NOMO-1 treated with DMSO at 0.1 percent for 48 hours (cell line): ENCODE data around the gene CA5A.
"Not testable (repeated sequence)": the region's sequence is repeated elsewhere in the genome, so short reads cannot be mapped to it uniquely, and the experiment has no call there.

ENCODE experiments used
- DNase-seq: peaks from one replicate; lab custom pipeline; 2025; ENCODE audit not compliant: unreplicated experiment; lab: John Stamatoyannopoulos, UW

Gene CA5A

GRCh38 chr16:87924811-87925670, 11.3 kb downstream of the CA5A start:
- no peak for DNase-seq

DNA sequence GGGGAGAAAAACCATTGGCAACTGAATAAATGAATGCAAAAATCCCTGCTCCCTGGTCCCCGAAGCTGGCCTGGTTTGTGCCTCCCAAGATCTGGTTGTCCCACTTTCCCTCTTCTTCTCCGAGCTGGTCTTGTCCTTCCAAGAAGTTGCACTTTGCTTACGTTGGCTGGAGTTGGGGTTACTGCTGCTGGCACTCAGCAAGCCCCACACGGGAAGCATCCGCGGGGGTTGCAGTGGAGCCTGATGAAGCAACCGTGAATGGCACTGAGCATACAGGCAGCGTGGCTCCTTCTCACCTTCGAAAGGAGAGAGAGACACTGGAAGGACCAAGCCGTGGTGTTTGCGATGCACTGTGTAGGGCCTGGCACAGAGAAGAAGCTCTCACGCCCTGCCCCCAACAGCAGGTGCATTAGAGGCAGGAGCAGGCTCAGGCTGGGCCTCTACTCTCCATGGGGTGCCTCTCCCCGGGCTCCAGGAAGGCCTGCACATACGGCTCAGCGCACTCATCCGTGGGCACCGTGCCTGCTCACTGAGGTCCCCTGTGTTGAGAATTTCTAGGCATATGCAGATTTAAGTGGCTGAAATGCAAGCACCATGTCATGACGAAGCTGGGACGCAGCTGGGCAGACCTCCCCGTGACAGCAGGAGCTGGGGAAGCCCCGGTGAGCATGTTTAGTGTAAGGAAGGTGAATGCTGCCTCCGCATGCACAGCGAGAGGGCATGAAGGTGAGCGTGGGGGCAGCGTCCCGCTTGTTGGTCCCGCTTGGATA, 12.1 kb downstream of the CA5A start:
- no peak for DNase-seq

- no peak for DNase-seq
Measured at GRCh38 chr16:87922250-87922871, 14.0 kb downstream of the CA5A start.

GRCh38 chr16:87921236-87921773, 15.0 kb downstream of the CA5A start:
- no peak for DNase-seq

- DNase-seq = no peak
Measured at GRCh38 chr16:87919681-87919994, 16.7 kb downstream of the CA5A start.

DNA sequence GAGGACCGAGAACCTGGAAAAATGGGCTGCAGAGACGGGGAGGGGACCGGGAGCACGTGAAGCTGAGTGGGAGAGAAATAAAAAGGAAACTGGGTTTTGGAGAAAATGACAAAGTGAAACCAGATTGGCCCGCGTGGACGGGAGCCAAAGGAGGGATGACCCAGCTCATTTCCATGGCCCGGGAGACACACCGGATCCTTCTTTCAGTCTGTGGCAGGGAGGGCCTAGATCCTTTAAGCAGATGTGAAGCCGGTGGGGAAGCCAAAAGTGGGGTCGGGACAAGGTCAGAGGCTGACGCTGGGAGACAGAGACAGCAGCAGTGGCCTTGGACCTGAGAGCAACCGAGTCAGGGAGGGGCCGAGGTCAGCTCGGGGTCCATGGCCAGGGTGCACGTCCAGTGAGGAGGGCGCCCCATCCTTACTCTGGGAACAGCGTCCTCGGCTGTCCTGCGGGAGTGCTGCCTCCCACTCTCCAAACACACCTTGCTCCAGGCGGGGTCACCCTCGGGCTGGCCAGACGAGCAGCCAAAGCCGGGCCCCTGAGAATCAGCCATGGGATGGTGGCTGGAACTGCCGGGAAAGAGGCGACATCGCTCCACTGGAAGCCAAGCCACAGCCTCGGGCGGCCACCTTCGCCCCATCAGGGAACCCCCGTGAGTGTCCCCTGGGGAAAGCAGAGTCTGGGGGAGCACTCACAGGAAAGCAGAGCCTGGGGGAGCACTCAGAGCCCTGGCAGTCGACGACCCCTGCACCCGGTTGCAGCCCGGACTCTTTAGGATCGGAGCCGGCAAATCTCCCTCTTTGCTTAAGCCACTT, 17.3 kb downstream of the CA5A start:
- no peak for DNase-seq

DNA sequence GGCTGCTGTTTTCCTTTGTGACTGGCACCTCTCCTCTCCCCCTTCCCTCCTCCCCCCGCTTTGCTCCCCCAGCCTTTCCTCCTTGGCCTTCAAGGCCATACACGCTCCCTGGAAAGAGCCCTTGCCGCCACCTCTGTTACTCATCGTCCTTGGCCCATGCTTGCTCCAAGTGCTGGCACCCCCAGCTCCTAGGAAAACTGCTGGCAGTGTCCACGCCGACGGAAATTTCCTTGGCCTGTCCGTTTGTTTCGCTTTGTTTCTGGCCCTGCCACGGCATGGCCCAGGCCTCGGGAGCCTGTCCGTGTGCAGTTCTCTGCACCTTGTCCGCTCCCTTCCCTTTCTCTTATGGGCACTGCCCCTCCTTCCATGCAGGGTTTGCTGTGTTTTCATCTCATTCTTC, 18.0 kb downstream of the CA5A start:
- no peak for DNase-seq

DNA sequence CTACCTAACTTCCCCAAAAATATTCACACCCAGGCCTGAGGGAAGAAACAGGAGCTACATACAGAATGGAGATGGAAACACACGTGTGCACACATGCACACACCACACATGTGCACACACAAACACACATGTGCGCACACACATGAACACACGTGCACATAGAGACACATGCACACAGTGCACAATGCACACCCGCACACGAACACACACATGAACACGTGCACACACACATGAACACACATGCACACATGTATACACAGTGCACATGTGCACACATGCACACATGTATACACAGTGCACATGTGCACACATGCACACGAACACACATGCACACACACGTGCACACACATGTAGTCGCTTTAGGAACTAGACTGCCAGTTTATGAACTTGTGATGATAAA, 18.8 kb downstream of the CA5A start:
- no peak for DNase-seq

- no peak for DNase-seq
Measured at GRCh38 chr16:87914812-87915211, 21.5 kb downstream of the CA5A start.

GRCh38 chr16:87914021-87914725, 22.2 kb downstream of the CA5A start:
- not testable (repeated sequence) for DNase-seq

DNA sequence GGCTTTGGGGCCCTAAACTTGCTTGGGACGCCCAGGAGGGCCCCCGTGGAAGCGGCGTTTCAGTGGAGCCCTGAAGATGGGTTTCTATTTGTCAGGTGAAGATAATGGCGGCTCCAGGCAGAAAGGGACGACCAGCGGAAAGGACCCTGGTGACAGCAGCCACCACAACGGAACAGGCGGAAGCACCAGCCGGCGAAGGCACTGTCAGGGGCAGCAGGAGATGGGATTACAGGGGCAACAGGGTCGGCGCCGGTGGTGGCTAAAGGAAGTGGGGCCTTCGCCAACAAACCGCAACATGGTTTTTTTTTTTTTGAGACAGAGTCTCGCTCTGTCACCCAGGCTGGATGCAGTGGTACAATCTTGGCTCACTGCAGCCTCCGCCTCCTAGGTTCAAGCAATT, 23.6 kb downstream of the CA5A start:
- DNase-seq = not testable (repeated sequence)

GRCh38 chr16:87911106-87911763, 25.1 kb downstream of the CA5A start:
- not testable (repeated sequence) for DNase-seq

DNA sequence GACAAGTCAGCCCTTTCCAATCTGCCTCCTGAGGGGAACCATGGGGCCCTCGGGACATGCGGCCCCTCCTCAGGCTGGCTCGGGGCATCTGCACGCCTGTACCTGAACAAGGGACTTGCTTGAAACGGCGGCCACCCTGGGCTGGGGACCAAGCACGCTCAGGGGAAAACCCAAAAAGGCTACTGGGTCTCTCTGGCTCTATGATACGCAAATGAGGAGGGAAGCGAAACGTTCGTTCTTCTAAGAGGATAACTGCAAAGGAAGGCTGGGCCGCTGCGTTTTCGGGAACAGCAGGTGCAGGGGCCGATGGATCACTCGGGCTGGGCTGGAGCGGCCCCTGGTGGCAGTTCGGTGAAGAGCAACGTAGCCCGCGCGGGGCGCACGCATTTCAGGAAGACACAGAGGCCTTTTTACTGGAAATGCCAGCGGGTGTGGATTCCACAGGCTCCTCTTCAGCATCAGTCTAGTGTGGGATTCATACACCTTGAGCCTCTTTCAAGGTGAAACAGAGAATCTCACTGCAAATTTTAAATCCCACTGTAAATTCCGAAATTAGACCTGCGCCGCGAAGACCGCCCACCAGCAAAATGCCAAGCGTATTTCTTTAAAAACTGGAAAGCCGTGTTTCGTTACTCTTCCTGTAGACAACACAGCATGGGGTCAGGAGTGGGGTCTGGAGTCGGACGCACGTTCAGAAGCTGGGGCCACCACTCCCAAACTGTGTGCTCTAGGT, 27.0 kb downstream of the CA5A start:
- DNase-seq = peak; percentile 51

GRCh38 chr16:87908101-87908500, 28.2 kb downstream of the CA5A start:
- not testable (repeated sequence) for DNase-seq

DNA sequence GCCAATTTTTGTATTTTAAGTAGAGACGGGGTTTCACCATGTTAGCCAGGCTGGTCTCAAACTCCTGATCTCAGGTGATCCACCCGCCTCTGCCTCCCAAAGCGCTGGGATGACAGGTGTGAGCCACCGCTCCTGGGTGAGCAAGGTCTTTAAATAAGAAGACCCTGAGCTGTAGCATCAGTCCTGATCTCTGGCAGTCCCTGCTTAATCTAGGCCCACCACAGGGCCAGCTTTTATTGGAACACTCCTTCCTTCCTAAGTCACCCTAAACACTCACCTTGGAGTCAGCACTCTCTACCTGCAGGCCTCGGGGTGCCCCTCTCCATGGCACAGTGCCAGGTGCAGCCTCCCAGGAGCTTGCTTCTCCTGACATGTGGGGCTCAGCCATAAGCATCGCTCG, 30.8 kb downstream of the CA5A start:
- DNase-seq = not testable (repeated sequence)

DNA sequence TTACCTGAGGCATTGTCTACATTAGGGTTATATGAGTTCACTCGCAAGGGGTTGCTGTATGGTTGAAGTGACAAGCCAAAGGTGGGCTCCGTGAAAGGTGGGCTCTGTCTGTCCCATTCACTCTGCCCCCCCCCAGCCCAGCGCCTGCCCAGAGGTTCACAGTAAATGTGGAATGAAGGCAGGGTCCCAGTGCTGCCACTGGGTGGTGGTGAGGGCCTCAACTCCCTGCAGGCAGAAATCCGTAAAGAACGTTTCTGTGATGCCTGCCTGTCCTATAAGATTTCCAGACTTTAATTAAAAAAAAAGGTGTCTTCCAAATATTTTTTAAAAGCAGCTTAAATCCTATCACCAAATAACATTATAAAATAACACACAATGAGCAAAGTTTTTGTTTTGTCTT, 31.4 kb downstream of the CA5A start:
- DNase-seq = not testable (repeated sequence)

DNA sequence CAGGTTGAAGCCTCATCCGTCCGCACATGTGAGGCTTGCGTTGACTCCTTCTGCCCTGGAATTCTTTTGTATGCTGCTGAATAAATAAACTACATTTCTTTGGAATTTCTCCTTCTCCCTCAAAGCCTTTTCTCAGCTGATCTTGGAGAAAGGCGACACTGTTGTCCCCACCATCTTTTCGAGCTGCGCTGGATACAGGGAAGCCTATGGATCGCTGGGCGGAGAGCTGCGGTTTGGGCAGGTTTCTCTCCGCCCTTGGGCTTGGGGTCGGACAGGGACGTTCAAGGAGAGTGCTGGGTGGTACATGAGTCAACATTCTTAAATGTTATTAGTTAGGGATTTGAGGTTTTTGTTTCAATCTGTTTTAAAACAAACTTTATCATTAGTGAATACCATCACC, 35.8 kb downstream of the CA5A start:
- not testable (repeated sequence) for DNase-seq

- DNase-seq = no peak
Measured at GRCh38 chr16:87897521-87898505, 38.5 kb downstream of the CA5A start.
